NCI-H1436 treated with DMSO at 0.1 percent for 48 hours (cell line): ENCODE data around the gene PTPRE.

Source experiments
- DNase-seq: peaks from one replicate; lab custom pipeline; 2025; lab: John Stamatoyannopoulos, UW

Gene PTPRE

GRCh38 chr10:127882801-127883459 lies 24.0 kb upstream of the PTPRE start:
- DNase-seq: no peak

GRCh38 chr10:127883516-127883915 lies 23.4 kb upstream of the PTPRE start:
- DNase-seq: no peak

GRCh38 chr10:127884501-127884900 lies 22.4 kb upstream of the PTPRE start:
- no peak for DNase-seq

GRCh38 chr10:127886371-127887051 lies 20.4 kb upstream of the PTPRE start:
- DNase-seq: no peak

GRCh38 chr10:127887541-127888415 lies 19.1 kb upstream of the PTPRE start:
- DNase-seq: no peak

- no peak for DNase-seq
Observed at GRCh38 chr10:127888521-127889312, 18.2 kb upstream of the PTPRE start.

- DNase-seq: no peak
Observed at GRCh38 chr10:127889605-127890195, 17.2 kb upstream of the PTPRE start.

- DNase-seq: no peak
Observed at GRCh38 chr10:127890216-127890615, 16.7 kb upstream of the PTPRE start.

GRCh38 chr10:127890832-127891334 lies 16.0 kb upstream of the PTPRE start:
- no peak for DNase-seq

- DNase-seq: no peak
Observed at GRCh38 chr10:127892743-127893142, 14.2 kb upstream of the PTPRE start, which contains the start of gene CLRN3. Gene CLRN3, minus strand, starts transcription at chr10:127892941. Its CDS starts 157 bp downstream, at chr10:127892784.

- no peak for DNase-seq
Observed at GRCh38 chr10:127894146-127894545, 12.8 kb upstream of the PTPRE start.

- no peak for DNase-seq
Observed at GRCh38 chr10:127896590-127896989, 10.3 kb upstream of the PTPRE start.

GRCh38 chr10:127897177-127897576 lies 9.7 kb upstream of the PTPRE start:
- no peak for DNase-seq

- DNase-seq: no peak
Observed at GRCh38 chr10:127899766-127900387, 7.0 kb upstream of the PTPRE start.

GRCh38 chr10:127903789-127904188 lies 3.1 kb upstream of the PTPRE start:
- DNase-seq: no peak

GRCh38 chr10:127904311-127905000 lies 2.4 kb upstream of the PTPRE start:
- no peak for DNase-seq

- DNase-seq: no peak
Observed at GRCh38 chr10:127905001-127905847, 1.7 kb upstream of the PTPRE start.

- DNase-seq: no peak
Observed at GRCh38 chr10:127905848-127906261, 1.0 kb upstream of the PTPRE start.

GRCh38 chr10:127907411-127908105 lies 655 bp downstream of the PTPRE start:
- no peak for DNase-seq
